Testis (tissue), 2 donors: Measurements from ENCODE around the gene ASTN1.

Experiments used
- POLR2A ChIP-seq: fragments of 450-650 bp; IDR thresholded peaks from one replicate; pipeline ENCODE4 v1.6.1; 2017; ENCODE audit warnings: antibody characterized with exemption, mild to moderate bottlenecking, moderate library complexity
- TF ChIP-seq, protein P1 (sequence below), 3 experiments: fragments of 450-650 bp in 2 of 3; fragments of 200-600 bp in 1 of 3; sonication (generic) in 1 of 3; IDR thresholded peaks; one replicate each; pipeline ENCODE4 v1.5.1; 2016 to 2019; ENCODE audit warnings: antibody characterized with exemption in 3 of 3, mild to moderate bottlenecking in 2 of 3, moderate library complexity in 1 of 3

DNA sequence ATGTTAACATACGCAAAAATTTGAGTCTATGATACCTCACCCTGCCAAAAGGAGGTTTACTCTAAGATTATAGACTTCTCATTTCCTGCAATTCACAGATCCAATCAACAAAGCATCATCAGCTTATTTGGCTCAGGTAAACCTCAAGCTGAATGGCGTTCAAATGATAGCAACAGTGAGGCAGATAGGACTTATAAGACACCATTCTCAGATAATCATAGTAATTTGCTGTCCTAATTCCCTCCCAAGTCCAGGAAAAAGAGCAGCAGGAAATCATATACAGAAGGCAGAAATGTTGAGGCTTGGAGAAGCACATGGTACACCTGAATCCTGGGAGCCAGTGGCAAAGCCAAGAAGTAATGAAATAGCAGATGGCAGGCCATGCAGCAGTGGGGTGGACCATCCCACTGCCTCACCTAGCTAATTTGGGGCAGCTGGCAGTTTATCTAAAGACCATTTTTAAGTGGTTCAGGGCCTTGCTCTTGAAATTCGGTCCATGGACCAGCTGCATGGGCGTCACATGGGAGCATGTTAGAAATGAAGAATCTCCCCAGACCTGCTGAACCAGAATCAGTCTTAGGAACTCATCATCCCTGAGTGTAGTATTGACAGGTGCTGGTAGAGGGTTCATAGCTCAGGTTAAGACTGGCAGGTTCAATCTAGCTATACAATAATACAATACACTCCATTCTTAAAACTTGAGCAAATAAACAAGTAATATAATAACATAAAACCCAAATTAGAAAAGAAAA lies 57.7 kb downstream of the ASTN1 start:
- TF ChIP-seq, protein P1, sequence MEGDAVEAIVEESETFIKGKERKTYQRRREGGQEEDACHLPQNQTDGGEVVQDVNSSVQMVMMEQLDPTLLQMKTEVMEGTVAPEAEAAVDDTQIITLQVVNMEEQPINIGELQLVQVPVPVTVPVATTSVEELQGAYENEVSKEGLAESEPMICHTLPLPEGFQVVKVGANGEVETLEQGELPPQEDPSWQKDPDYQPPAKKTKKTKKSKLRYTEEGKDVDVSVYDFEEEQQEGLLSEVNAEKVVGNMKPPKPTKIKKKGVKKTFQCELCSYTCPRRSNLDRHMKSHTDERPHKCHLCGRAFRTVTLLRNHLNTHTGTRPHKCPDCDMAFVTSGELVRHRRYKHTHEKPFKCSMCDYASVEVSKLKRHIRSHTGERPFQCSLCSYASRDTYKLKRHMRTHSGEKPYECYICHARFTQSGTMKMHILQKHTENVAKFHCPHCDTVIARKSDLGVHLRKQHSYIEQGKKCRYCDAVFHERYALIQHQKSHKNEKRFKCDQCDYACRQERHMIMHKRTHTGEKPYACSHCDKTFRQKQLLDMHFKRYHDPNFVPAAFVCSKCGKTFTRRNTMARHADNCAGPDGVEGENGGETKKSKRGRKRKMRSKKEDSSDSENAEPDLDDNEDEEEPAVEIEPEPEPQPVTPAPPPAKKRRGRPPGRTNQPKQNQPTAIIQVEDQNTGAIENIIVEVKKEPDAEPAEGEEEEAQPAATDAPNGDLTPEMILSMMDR (IDR thresholded peaks at IDR 0.05) = no peak
- TF ChIP-seq POLR2A = no peak
